Fibroblast of peridontal ligament (primary cell): ENCODE results near the gene CFAP58.
"Not testable (repeated sequence)": the region's sequence is repeated elsewhere in the genome, so short reads cannot be mapped to it uniquely, and the experiment has no call there.

Source experiments
- DNase-seq: peaks from one replicate; pipeline ENCODE4 v3.0.0-alpha.2; 2010; ENCODE audit errors: extremely low read depth

Gene CFAP58

GRCh38 chr10:104433669-104434068 lies 80.0 kb downstream of the CFAP58 start:
- no peak for DNase-seq

DNA sequence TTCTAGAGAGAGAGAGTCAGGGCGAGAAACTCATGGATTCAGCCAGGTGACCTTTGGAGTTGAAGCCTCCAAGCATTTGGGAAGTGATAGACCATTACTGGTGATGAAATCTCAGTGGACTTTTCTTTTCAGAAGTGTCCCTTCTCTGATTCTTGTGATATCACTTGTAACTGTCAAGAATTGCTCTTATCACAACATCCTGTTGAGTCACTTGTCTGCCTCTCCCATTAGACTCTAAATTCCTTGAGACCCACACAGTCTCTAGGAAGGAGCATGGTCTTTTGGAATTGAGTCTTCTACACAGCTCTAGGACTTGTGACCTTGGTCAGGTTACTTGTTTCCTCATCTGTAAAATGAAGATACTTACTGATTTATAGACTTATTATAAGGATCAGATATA lies 81.0 kb downstream of the CFAP58 start:
- no peak for DNase-seq

DNA sequence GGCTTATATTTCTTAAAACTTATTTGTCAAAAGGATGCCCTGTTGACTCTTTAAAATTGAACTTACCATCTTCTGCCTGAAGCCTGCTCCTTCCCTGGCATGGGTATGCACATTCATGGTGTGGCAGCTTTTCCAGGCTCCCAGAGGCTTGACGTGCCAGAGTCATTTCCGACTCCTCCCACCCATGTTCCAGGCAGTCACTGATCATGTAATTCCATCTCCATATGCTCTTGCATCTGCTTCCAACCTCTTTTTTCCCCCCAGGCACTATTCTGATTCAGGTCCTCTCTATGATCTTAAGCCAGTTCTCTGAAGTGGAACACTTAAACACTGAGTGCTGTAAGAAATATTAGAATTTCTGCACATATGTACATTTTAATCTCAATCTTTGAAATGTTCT lies 82.2 kb downstream of the CFAP58 start:
- DNase-seq, result peak; percentile 18

DNA sequence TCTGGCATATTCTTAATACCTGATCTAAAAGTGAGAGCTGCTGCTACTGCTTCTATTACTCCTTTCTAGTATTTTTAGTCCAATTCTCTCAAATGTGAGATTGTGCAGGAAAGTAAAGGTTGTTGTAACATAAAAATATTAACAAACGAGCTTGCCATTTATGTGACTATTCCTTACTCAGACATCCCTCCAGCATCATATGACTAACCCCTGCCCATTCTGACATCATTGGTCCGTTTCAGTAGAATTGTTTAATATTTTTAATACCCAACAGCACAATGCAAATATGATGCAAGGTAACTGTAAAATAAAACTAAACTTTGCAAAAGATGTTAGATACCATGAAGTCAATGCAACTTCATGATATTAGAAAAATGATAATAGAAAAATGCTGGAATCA lies 83.6 kb downstream of the CFAP58 start:
- DNase-seq, result no peak

DNA sequence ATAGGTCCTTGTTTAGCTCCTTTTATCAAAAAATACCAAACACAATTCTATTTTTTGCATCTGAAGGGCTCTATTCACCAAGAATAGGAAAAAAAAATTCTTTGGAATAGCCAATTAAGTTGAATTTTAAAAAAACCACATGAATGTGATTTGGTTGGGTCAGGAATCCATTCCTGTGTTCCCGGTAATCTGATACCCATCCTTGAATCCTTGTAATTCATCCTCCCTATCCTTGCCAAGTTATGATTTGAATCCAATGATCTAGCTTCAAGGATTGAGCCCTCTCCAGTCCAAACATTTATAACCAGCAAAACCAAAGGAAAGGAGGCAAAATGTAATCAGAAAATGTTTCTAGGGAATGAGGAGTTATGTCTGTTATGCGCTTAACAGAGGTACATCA lies 86.6 kb downstream of the CFAP58 start:
- DNase-seq, result peak; percentile 89

- DNase-seq, result peak; percentile 95
Measured at GRCh38 chr10:104441329-104442000, 87.8 kb downstream of the CFAP58 start.

DNA sequence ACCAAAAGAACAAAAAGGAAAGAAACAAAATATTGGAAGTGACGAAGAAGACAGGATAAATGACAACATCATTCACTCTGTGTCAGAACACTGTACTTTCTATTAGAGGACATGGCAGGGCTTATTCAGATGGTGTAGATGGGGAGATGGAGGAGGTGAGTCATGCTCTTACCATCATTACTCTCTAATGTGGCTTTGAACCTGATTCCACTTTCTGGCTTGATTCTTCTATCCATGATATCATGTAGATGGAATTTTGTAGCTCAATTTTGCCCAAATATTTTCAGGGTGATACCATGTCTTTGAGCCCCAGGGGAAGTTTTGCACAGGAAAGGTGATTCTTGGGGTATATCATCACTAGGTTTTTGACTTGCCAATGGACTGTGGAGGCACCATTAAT lies 91.7 kb downstream of the CFAP58 start:
- DNase-seq, result peak; percentile 62

DNA sequence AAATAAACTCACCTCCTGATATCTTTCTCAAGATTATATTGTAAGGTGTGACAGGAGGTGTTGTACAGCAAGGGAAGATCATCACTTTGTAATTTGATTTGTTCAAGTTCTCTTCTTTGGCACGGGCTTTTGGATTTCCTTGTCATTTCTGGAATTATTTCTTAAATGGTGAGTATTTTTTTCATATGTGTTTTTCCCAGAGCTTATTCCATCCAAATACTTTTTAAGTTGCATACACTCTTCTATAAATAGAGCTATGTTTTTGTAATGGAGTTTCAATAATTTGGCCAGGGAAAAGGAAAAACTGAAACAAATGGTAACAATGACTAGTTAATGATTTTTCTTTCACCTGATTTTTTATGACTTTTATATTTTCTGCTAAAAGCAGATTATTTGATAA lies 92.5 kb downstream of the CFAP58 start:
- DNase-seq, result peak; percentile 40

GRCh38 chr10:104447331-104447730 lies 93.7 kb downstream of the CFAP58 start:
- DNase-seq, result no peak

DNA sequence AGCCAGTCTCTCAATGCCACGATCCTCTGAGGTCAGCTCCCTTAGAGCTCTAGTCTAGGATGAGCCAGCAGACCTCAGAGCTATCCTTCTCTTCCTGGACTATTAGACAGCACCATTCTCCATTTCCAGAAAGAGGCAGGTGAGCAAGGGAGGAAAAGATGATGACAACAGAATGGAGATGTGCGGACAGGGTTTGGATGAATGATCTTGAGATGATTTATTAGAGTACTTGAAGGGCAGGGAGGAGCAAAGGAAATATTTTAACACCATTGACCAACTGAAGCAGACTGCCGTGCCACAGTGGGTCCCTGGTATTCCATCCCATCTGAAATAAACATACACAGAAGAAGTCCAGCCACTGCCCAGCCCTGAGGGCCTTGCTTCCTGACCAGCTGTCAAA lies 94.3 kb downstream of the CFAP58 start:
- DNase-seq, result no peak

- peak; percentile 49 for DNase-seq
Measured at GRCh38 chr10:104449391-104449790, 95.8 kb downstream of the CFAP58 start.

GRCh38 chr10:104450490-104450889 lies 96.9 kb downstream of the CFAP58 start:
- DNase-seq, result no peak

DNA sequence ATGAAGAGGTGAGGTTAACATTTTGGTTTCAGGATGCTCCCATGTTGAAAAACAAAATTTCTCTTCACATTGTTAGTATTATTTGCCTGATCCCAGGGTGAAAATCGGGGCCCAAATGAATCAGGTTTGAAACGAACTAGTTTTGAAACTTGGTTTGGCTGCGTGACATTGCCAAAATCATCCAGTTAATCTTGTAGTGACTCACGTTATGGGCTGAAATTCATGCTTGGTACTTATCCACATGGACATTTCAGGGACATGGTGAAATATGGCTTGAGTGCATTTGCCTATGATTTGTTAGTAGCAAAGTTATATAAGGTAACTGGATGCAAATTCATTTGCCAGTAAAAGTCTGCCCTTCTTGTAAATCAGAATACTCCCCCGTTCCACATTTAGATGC lies 97.3 kb downstream of the CFAP58 start:
- no peak for DNase-seq

DNA sequence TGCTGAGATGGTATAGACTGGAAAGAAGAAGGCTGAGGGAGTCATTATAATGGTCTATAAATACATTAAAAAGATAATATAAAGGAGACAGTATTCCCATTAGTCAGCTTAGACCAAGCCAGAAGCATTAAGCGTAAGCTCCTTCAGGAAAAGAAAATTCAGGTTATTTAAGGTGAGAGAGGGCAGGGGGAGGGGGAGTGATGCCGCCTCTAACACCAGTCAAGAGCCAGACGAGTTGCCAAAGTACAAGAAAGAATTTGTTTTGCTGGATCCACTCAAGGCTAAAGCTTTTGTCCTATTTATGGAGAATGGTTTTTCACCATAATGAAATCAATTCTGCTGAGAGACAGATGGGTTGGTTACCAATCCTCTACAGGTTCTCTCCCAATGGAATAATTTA lies 99.3 kb downstream of the CFAP58 start:
- no peak for DNase-seq

DNA sequence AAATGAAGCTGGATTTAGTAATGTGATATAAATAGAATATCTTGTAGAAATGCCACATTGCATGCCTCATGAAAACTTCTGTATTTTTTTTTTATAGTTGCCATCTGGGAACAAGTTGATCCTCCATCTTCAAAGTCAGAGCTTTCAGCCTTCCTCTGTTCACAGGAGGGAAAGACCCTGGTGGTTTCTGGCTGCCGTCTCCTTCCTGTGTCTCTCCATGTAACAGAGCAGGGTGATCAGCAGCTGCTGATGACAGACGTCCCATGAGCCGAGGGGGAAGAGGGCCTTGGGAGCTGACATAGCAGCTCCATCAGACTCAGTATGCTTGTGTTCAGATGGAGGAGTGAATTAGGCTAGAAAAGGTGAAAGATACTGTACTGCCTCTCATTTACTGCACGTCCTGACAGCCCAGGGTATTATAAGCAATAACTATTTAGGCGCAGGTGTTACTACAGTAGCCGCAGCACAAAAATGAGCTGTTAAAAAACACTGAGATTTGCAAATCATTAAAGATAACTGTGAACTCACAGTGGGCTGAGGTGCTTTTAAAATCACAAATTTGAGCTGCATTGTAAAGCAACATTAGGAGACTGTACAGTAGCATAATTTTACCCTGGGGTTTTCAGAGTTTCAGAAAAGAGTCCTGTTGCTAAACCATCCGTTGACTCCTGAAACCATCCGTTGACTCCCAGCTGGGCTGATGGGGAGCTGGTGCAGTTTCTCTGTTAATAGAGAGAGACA lies 103.3 kb downstream of the CFAP58 start:
- DNase-seq, result no peak

DNA sequence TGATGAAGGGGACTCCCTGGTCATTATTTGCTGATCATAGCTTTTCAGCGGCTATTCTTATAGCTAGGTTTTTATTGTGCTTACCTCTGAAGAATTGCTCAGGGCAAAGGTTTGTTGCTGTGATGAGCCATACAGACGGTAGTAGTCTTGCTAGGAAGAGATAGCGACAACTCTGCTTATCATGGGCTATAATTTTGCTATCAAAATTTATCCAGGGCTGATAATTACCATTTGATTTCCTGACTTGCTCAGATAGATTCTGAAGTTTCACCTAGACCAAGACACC lies 103.9 kb downstream of the CFAP58 start:
- no peak for DNase-seq

GRCh38 chr10:104465575-104465974 lies 111.9 kb downstream of the CFAP58 start:
- DNase-seq, result not testable (repeated sequence)

- not testable (repeated sequence) for DNase-seq
Measured at GRCh38 chr10:104468818-104469217, 115.2 kb downstream of the CFAP58 start.

GRCh38 chr10:104472505-104472904 lies 118.9 kb downstream of the CFAP58 start:
- DNase-seq, result peak; percentile 24

DNA sequence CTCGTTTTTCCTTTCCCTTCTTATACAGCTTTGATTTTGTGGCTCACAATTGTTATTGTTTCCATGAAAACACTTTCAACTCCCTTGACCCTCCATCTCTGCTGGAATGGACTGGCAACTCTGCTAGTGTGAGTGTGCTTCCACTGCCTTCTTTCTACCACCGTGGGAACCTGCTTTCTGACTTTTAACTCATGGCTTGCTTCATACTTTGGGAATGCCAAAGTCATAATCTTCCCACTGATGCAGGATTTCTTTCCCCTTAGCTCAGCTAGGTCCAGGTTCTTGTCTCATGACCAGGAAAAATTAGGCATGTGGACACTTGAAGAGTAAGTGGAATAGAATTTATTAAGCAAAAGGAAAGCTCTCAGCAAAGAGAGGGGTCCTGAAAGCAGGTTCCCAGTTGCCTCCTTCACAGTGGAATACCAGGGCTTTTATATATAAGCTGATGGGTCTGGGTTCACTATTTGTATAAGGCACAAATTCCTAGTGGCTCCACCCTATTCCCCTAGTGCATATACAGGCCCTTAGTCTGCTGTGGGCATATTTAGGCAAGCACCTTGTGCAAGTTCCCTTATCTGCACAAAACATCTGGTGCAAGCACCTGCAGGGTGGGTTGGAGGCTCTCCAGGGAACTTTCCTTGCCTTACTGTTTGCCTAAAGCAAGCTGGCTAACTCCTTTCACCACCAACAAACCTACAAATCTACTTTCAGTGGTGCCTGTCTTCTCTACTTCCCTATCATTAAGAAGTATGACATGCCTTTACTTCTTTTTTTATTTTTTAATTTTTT lies 119.5 kb downstream of the CFAP58 start:
- DNase-seq, result peak; percentile 18

- no peak for DNase-seq
Measured at GRCh38 chr10:104478380-104478779, 124.7 kb downstream of the CFAP58 start.

DNA sequence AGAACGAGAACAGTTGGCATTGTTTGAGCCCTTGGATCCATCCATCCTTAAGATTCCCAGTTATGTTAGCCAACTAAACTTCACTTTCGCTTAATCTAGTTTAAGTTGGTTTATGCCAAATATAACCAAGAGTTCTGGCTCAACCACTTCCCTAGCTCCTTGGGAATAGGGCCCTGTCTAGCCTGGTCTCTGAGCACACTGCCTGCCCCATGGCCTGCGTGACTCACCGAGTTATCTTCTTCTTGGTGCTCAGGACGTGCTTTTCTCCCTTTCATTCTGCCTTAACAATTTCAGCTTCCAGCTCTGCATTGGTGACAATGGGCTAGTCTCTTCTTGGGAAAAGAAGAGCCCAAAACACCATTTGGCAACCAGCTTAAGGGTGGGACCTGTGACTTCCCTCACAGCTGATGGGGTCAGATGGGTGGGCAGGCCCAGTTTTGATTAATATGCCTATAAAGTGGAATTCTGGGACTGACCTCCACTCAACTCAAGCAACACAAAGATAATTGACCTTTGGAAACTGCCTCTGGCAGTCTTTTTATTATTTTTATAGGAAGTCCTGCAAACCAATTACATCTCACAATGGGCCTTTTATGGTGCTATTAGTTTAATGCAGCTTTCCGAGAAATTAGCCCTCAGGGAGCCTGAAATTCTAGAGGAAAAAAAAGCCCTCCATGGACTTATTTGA lies 126.4 kb downstream of the CFAP58 start:
- no peak for DNase-seq
